Measurements from ENCODE around the gene PDCD1.
"Not testable (repeated sequence)": the region's sequence is repeated elsewhere in the genome, so short reads cannot be mapped to it uniquely, and the experiment has no call there.

PDCD1 gene

GRCh38 chr2:241849616-241850543, 8.8 kb downstream of the PDCD1 start:
- DNase-seq, result no peak

- no peak for DNase-seq
Measured at GRCh38 chr2:241848761-241849615, 9.7 kb downstream of the PDCD1 start.

- DNase-seq, result no peak
Measured at GRCh38 chr2:241846406-241846805, 12.3 kb downstream of the PDCD1 start.

GRCh38 chr2:241844831-241845578, 13.7 kb downstream of the PDCD1 start:
- no peak for DNase-seq

GRCh38 chr2:241844066-241844728, 14.5 kb downstream of the PDCD1 start:
- no peak for DNase-seq

- DNase-seq, result no peak
Measured at GRCh38 chr2:241843321-241844065, 15.2 kb downstream of the PDCD1 start.

- no peak for DNase-seq
Measured at GRCh38 chr2:241842620-241843211, 16.0 kb downstream of the PDCD1 start.

GRCh38 chr2:241842067-241842415, 16.7 kb downstream of the PDCD1 start:
- DNase-seq, result no peak

- no peak for DNase-seq
Measured at GRCh38 chr2:241841181-241842066, 17.3 kb downstream of the PDCD1 start.

- no peak for DNase-seq
Measured at GRCh38 chr2:241837197-241837965, 21.3 kb downstream of the PDCD1 start.

- no peak for DNase-seq
Measured at GRCh38 chr2:241836292-241836691, 22.4 kb downstream of the PDCD1 start.

GRCh38 chr2:241835611-241836010, 23.1 kb downstream of the PDCD1 start:
- DNase-seq, result no peak

- DNase-seq, result no peak
Measured at GRCh38 chr2:241834527-241835210, 24.0 kb downstream of the PDCD1 start.

- not testable (repeated sequence) for DNase-seq
Measured at GRCh38 chr2:241833756-241834526, 24.8 kb downstream of the PDCD1 start.

- DNase-seq, result no peak
Measured at GRCh38 chr2:241833101-241833663, 25.5 kb downstream of the PDCD1 start.

GRCh38 chr2:241827394-241827793, 31.3 kb downstream of the PDCD1 start:
- no peak for DNase-seq

- peak; percentile 24 for DNase-seq
Measured at GRCh38 chr2:241823531-241824437, 34.9 kb downstream of the PDCD1 start.
